ENCODE measurements around the gene NEUROG1. TPM values are rescaled to one million over a fixed set of nuclear protein-coding genes. Genes with fewer than 3 reads are reported as not detected.
"Not testable (repeated sequence)": the region's sequence is repeated elsewhere in the genome, so short reads cannot be mapped to it uniquely, and the experiment has no call there.

Gene NEUROG1
- total and polyA plus RNA-seq, 10 donors: not detected

GRCh38 chr5:135533334-135533733 lies 2.4 kb downstream of the NEUROG1 start:
- intact Hi-C loops (cut with DNase I; ENCODE audit: low total_unique reads): no loop called here
- H3K4me1 ChIP-seq: peaks cover 0 to 22% (median 19%) of the 10 kb centered on the region in 6 donors
- WGBS, 5 donors: 42 to 63% (median 49%) methylated on average over 3 of the region's 3 CpGs

GRCh38 chr5:135529576-135529975 lies 6.2 kb downstream of the NEUROG1 start:
- H3K9me3 ChIP-seq; H3K27ac ChIP-seq; H3K4me1 ChIP-seq; H3K4me3 ChIP-seq; intact Hi-C loops (cut with DNase I; ENCODE audit: low total_unique reads); H3K36me3 ChIP-seq; DNase-seq: not testable (repeated sequence)
- peaks cover 0 to 95% (median 22%) of the 10 kb centered on the region in 7 donors for H3K27me3 ChIP-seq (replicated peaks in 1 of 7)
- WGBS, 5 donors: 67 to 78% (median 72%) methylated on average over 5 of the region's 5 CpGs

More at GRCh38 chr5:135533334-135533733, 2.4 kb downstream of the NEUROG1 start:
- TF ChIP-seq POLR2A (IDR thresholded peaks at IDR 0.05) (no peak), CTCF (IDR thresholded peaks at IDR 0.05 in 8 of 11, conservative IDR thresholded peaks at IDR 0.05 in 3 of 11) (no peak), POLR2AphosphoS5 (IDR thresholded peaks at IDR 0.05) (no peak)
- H3K36me3 ChIP-seq: no peaks in the 10 kb centered on the region
- H3K9me3 ChIP-seq: peaks cover 0 to 6% (median 0%) of the 10 kb centered on the region in 8 donors
- no peak overlapping the region for H3K4me3 ChIP-seq
- H3K27me3 ChIP-seq (replicated peaks in 1 of 7): peaks cover 0 to 99% (median 55%) of the 10 kb centered on the region in 7 donors
- H3K27ac ChIP-seq: no peak overlapping the region
- no peak for DNase-seq

- no peaks in the 10 kb centered on the region for H3K4me1 ChIP-seq
- no peak for TF ChIP-seq POLR2A (IDR thresholded peaks at IDR 0.05)
- TF ChIP-seq POLR2AphosphoS5 (IDR thresholded peaks at IDR 0.05): no peak
- peaks cover 0 to 95% (median 7%) of the 10 kb centered on the region in 7 donors for H3K27me3 ChIP-seq (replicated peaks in 1 of 7)
- intact Hi-C loops (cut with DNase I; ENCODE audit: low total_unique reads): no loop called here
- no peaks in the 10 kb centered on the region for H3K36me3 ChIP-seq
- H3K9me3 ChIP-seq: peaks cover 0 to 12% (median 2%) of the 10 kb centered on the region in 8 donors
- no peak overlapping the region for H3K4me3 ChIP-seq
- DNase-seq: no peak
- H3K27ac ChIP-seq: no peak overlapping the region
These were observed 8.8 kb downstream of the NEUROG1 start for GRCh38 chr5:135526924-135527323.

- 44 to 65% (median 53%) methylated on average over 2 of the region's 2 CpGs for WGBS, 5 donors
These were observed 13.8 kb downstream of the NEUROG1 start for GRCh38 chr5:135521964-135522363.

GRCh38 chr5:135517631-135518030 lies 18.1 kb downstream of the NEUROG1 start:
- DNase-seq: no peak
- TF ChIP-seq CTCF (IDR thresholded peaks at IDR 0.05 in 8 of 11, conservative IDR thresholded peaks at IDR 0.05 in 3 of 11): no peak
- Histone ChIP-seq H3K4me3 (no peak overlapping the region), H3K27ac (no peak overlapping the region), H3K36me3 (no peaks in the 10 kb centered on the region), H3K4me1 (no peaks in the 10 kb centered on the region), H3K27me3 (replicated peaks in 1 of 7) (peaks cover 0 to 24% (median 0%) of the 10 kb centered on the region in 7 donors), H3K9me3 (peaks cover 0 to 6% (median 0%) of the 10 kb centered on the region in 8 donors)
- intact Hi-C loops (cut with DNase I; ENCODE audit: low total_unique reads): no loop called here
- 72 to 79% (median 75%) methylated on average over 4 of the region's 4 CpGs for WGBS, 5 donors

More at GRCh38 chr5:135521964-135522363, 13.8 kb downstream of the NEUROG1 start:
- Histone ChIP-seq H3K27ac (no peak overlapping the region), H3K4me1 (no peaks in the 10 kb centered on the region), H3K27me3 (replicated peaks in 1 of 7) (peaks cover 0 to 65% (median 7%) of the 10 kb centered on the region in 7 donors), H3K9me3 (peaks cover 0 to 8% (median 2%) of the 10 kb centered on the region in 8 donors), H3K4me3 (no peak overlapping the region), H3K36me3 (no peaks in the 10 kb centered on the region)
- intact Hi-C loops (cut with DNase I; ENCODE audit: low total_unique reads): no loop called here
- no peak for DNase-seq
- TF ChIP-seq POLR2AphosphoS5 (IDR thresholded peaks at IDR 0.05): no peak
- TF ChIP-seq POLR2A (IDR thresholded peaks at IDR 0.05): no peak
- no peak for TF ChIP-seq CTCF (IDR thresholded peaks at IDR 0.05 in 8 of 11, conservative IDR thresholded peaks at IDR 0.05 in 3 of 11)
